ENCODE data around the gene CLK3. TPM values are rescaled to one million over a fixed set of nuclear protein-coding genes. Genes with fewer than 3 reads are reported as not detected.

The CLK3 gene
- total RNA-seq, 1 experiment from 2014 or later: 70.7 TPM

DNA sequence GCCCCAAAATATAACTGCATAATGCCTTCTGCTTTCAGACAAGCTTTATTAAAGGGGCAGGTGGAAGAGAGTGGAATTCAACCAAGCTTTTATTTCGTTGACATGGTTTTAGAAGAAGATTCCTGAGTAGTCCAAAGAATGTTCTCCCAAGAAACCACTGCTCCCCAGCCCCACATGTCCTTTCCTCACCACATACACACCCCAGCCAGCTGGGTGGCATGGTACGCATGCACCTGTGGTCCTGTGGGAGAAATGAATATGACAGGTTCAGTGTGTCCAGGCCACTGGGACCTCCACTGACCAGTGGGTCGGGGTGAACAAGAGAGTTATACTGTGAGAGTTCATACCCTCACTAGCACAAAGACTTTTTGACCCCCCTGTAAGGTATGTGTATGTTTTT, 44.4 kb upstream of the CLK3 start:
- no peaks in the 10 kb centered on the region for H3F3A ChIP-seq (ENCODE audit: insufficient read depth, low read depth)
- H2AFZ ChIP-seq: no peak overlapping the region
- H3K4me1 ChIP-seq (replicated peaks; ENCODE audit: insufficient read depth): no peaks in the 10 kb centered on the region
- BruUV-seq (replicated peaks): no TSS peak
- no peak for DNase-seq
- H3K27ac ChIP-seq: no peak overlapping the region
- no peaks in the 10 kb centered on the region for H3K27me3 ChIP-seq (ENCODE audit: insufficient read depth, low read depth)
- H4K20me1 ChIP-seq (ENCODE audit: insufficient read depth): peaks cover 6% of the 10 kb centered on the region; the same call in 1 of the 2 replicates
- intact Hi-C loops (cut with micrococcal nuclease; ENCODE audit: unreplicated experiment): no loop called here
- H3K4me3 ChIP-seq: no peak overlapping the region
- no peaks in the 10 kb centered on the region for H3K9me2 ChIP-seq (ENCODE audit: insufficient read depth)
- no peak overlapping the region for H3K4me2 ChIP-seq
- ChIA-PET CTCF (no interaction called here), POLR2A (ENCODE audit: unreplicated experiment) (no interaction called here)
- no peaks in the 10 kb centered on the region for H3K36me3 ChIP-seq (ENCODE audit: low read depth)
- no peak for TF ChIP-seq EZH2 (IDR thresholded peaks at IDR 0.05; ENCODE audit: low read depth)
- TF ChIP-seq, protein P1, sequence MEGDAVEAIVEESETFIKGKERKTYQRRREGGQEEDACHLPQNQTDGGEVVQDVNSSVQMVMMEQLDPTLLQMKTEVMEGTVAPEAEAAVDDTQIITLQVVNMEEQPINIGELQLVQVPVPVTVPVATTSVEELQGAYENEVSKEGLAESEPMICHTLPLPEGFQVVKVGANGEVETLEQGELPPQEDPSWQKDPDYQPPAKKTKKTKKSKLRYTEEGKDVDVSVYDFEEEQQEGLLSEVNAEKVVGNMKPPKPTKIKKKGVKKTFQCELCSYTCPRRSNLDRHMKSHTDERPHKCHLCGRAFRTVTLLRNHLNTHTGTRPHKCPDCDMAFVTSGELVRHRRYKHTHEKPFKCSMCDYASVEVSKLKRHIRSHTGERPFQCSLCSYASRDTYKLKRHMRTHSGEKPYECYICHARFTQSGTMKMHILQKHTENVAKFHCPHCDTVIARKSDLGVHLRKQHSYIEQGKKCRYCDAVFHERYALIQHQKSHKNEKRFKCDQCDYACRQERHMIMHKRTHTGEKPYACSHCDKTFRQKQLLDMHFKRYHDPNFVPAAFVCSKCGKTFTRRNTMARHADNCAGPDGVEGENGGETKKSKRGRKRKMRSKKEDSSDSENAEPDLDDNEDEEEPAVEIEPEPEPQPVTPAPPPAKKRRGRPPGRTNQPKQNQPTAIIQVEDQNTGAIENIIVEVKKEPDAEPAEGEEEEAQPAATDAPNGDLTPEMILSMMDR (conservative IDR thresholded peaks at IDR 0.05): no peak
- H3K9me3 ChIP-seq (ENCODE audit: insufficient read depth, low read depth): no peaks in the 10 kb centered on the region
- no peaks in the 10 kb centered on the region for H3K79me2 ChIP-seq (ENCODE audit: low read depth)

DNA sequence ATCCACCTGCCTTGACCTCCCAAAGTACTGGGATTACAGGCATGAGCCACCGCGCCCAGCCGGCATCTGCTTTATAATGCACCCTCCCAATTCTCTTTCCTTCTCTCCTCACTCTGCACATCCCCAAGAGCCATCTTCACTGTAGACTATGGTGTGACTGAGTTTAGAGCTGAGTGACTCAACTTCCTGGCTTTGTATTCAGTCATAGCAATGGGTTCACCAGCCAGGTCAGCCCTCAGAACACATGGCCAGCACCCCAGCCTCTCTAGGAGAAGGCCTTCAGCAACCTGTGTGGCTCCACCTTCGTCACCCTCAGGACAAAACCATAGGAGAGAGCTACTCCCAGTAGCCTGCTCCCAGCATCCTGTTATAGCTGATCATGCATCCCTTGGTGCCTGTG, 41.6 kb upstream of the CLK3 start:
- Histone ChIP-seq H3K4me1 (replicated peaks; ENCODE audit: insufficient read depth) (no peaks in the 10 kb centered on the region), H3K27me3 (ENCODE audit: insufficient read depth, low read depth) (no peaks in the 10 kb centered on the region), H3K27ac (no peak overlapping the region), H3K79me2 (ENCODE audit: low read depth) (no peaks in the 10 kb centered on the region), H3K9me2 (ENCODE audit: insufficient read depth) (no peaks in the 10 kb centered on the region), H4K20me1 (ENCODE audit: insufficient read depth) (no peaks in the 10 kb centered on the region), H3K36me3 (ENCODE audit: low read depth) (no peaks in the 10 kb centered on the region), H2AFZ (no peak overlapping the region), H3K9me3 (ENCODE audit: insufficient read depth, low read depth) (no peaks in the 10 kb centered on the region), H3F3A (ENCODE audit: insufficient read depth, low read depth) (no peaks in the 10 kb centered on the region), H3K4me3 (no peak overlapping the region), H3K4me2 (no peak overlapping the region)
- CTCF ChIA-PET: interaction anchor here (0.6 kb wide), 1 partner anchor 42 kb away, joined by 5 read pairs; no protein-coding TSS in a partner anchor
- BruUV-seq (replicated peaks): no TSS peak
- no peak for DNase-seq
- intact Hi-C loops (cut with micrococcal nuclease; ENCODE audit: unreplicated experiment): loop anchor here (1.0 kb wide), 1 partner anchor 16 kb away; no protein-coding TSS in a partner anchor
- POLR2A ChIA-PET (ENCODE audit: unreplicated experiment): no interaction called here
- TF ChIP-seq EZH2 (IDR thresholded peaks at IDR 0.05; ENCODE audit: low read depth): no peak

DNA sequence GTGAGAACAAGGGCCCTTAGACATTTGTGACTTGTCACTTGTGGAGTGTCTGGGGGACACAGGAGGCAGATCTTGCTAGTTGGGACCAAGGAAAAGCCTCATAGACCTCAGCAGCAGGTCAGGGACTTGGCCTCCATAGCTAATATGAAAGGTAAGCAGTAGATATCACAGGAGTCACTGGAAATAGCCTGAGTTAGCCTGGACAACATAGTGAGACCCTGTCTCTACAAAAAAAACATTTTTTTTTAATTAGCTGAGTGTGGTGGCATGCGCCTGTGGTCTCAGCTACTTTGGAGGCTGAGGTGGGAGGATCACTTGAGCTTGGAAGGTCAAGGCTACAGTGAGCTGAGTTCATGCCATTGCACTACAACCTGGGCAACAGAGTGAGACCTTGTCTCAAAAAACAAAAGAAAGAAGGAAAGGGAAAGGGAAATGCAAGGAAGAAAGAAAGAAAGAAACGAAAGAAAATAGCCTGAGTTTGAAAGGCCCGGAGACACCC, 37.1 kb upstream of the CLK3 start:
- no peak overlapping the region for H3K4me2 ChIP-seq
- no peaks in the 10 kb centered on the region for H3K36me3 ChIP-seq (ENCODE audit: low read depth)
- H3K4me1 ChIP-seq (replicated peaks; ENCODE audit: insufficient read depth): no peaks in the 10 kb centered on the region
- no TSS peak for BruUV-seq (replicated peaks)
- no peaks in the 10 kb centered on the region for H3K79me2 ChIP-seq (ENCODE audit: low read depth)
- POLR2A ChIA-PET (ENCODE audit: unreplicated experiment): no interaction called here
- H3F3A ChIP-seq (ENCODE audit: insufficient read depth, low read depth): no peaks in the 10 kb centered on the region
- H3K9me3 ChIP-seq (ENCODE audit: insufficient read depth, low read depth): no peaks in the 10 kb centered on the region
- H3K9me2 ChIP-seq (ENCODE audit: insufficient read depth): no peaks in the 10 kb centered on the region
- H2AFZ ChIP-seq: no peak overlapping the region
- H3K27ac ChIP-seq: no peak overlapping the region
- TF ChIP-seq, protein P1 (conservative IDR thresholded peaks at IDR 0.05): no peak
- no peak for TF ChIP-seq EZH2 (IDR thresholded peaks at IDR 0.05; ENCODE audit: low read depth)
- intact Hi-C loops (cut with micrococcal nuclease; ENCODE audit: unreplicated experiment): no loop called here
- no peaks in the 10 kb centered on the region for H4K20me1 ChIP-seq (ENCODE audit: insufficient read depth)
- DNase-seq: no peak
- no peak overlapping the region for H3K4me3 ChIP-seq
- CTCF ChIA-PET: no interaction called here
- no peaks in the 10 kb centered on the region for H3K27me3 ChIP-seq (ENCODE audit: insufficient read depth, low read depth)

DNA sequence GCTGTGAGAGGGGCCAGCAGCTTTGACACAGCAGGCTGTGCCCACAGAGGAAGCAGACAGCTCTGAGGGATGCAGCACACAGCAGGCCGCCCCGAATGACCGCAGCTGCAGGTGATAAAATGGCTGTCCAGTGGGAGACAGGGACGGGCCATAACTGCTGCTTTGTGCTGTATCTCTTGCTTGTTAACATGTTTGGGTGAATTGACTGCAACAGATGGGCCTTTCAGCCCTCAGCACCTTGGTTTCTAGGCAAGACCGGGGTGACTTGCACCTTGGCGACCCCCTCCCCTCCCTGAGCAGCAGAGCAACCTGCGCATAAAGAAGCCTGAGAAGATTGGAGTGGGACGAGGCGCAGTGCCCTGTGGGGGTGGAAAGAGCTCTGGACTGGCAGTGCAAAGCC, 36.6 kb upstream of the CLK3 start:
- Histone ChIP-seq H3K36me3 (ENCODE audit: low read depth) (no peaks in the 10 kb centered on the region), H4K20me1 (ENCODE audit: insufficient read depth) (no peaks in the 10 kb centered on the region), H3K9me3 (ENCODE audit: insufficient read depth, low read depth) (no peaks in the 10 kb centered on the region), H3K4me1 (replicated peaks; ENCODE audit: insufficient read depth) (no peaks in the 10 kb centered on the region), H3K27ac (no peak overlapping the region), H3K27me3 (ENCODE audit: insufficient read depth, low read depth) (no peaks in the 10 kb centered on the region), H3K9me2 (ENCODE audit: insufficient read depth) (no peaks in the 10 kb centered on the region), H2AFZ (no peak overlapping the region), H3K79me2 (ENCODE audit: low read depth) (no peaks in the 10 kb centered on the region), H3K4me3 (no peak overlapping the region), H3F3A (ENCODE audit: insufficient read depth, low read depth) (no peaks in the 10 kb centered on the region), H3K4me2 (no peak overlapping the region)
- intact Hi-C loops (cut with micrococcal nuclease; ENCODE audit: unreplicated experiment): no loop called here
- CTCF ChIA-PET: no interaction called here
- BruUV-seq (replicated peaks): no TSS peak
- TF ChIP-seq, protein P1 (conservative IDR thresholded peaks at IDR 0.05): no peak
- TF ChIP-seq EZH2 (IDR thresholded peaks at IDR 0.05; ENCODE audit: low read depth): no peak
- no peak for DNase-seq
- POLR2A ChIA-PET (ENCODE audit: unreplicated experiment): no interaction called here
